ENCODE data around the gene SRGAP1.
A peak's percentile ranks its signal among the peaks of the same experiment; 100 is the strongest.

DNA sequence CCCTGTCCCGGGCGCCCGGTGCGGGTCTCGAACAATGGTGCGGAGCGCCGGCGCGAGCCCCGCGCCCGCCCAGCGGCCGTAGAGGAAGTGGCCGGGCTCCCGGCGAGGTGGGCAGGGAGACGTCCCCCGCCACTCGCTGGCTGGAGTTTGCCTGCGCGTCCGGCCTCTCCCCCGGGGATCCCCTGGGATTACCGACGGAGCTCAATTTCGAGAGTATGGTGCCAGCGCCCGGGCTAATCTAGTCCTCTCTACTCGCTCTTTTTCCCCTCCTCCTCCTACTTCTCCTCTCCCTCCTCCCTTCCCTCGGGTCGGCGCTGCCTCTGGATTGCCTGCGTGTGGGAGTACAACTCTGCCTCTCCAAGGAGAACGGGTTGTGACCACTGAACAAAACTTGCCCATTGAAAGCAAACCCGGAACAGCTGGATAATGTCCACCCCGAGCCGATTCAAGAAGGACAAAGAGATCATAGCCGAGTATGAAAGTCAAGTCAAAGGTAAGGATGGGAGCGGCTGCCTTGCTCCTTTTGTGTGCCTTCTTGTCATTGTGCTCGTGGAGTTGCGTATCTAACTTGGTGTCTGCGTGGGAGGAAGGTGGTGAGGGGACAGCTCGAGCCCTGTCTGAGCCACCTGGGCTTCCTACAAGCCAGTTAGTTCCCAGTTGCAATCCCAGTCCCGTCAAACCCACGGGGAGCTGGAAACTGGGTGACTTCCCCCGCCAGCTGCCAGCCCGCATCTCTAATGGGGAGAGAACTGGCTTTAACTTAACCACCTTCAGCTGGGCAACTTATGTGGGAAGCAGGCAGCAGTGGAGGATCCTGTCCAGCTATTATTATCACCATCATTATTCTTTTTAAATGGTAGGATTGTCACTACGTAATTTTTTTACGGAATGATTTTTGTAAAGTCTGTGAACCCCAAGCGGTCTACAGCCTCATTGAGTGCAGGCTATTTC is at the start of gene SRGAP1:
- TF ChIP-seq EZH2 (IDR thresholded peaks at IDR 0.05; ENCODE audit: borderline replicate concordance), result no peak
- TF ChIP-seq, protein P1, sequence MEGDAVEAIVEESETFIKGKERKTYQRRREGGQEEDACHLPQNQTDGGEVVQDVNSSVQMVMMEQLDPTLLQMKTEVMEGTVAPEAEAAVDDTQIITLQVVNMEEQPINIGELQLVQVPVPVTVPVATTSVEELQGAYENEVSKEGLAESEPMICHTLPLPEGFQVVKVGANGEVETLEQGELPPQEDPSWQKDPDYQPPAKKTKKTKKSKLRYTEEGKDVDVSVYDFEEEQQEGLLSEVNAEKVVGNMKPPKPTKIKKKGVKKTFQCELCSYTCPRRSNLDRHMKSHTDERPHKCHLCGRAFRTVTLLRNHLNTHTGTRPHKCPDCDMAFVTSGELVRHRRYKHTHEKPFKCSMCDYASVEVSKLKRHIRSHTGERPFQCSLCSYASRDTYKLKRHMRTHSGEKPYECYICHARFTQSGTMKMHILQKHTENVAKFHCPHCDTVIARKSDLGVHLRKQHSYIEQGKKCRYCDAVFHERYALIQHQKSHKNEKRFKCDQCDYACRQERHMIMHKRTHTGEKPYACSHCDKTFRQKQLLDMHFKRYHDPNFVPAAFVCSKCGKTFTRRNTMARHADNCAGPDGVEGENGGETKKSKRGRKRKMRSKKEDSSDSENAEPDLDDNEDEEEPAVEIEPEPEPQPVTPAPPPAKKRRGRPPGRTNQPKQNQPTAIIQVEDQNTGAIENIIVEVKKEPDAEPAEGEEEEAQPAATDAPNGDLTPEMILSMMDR (IDR thresholded peaks at IDR 0.05; ENCODE audit: poor library complexity), result peak; percentile 32
